ENCODE data around the gene NCOR1. TPM values are rescaled to one million over a fixed set of nuclear protein-coding genes. Genes with fewer than 3 reads are reported as not detected.
"Not testable (repeated sequence)": the region's sequence is repeated elsewhere in the genome, so short reads cannot be mapped to it uniquely, and the experiment has no call there.

Gene NCOR1
- total and polyA plus RNA-seq, 2 of the 8 experiments (the other 6 are each of a cell fraction or from before 2014, with no cell fraction given) = 65.4 to 142 TPM

- H3K4me3 ChIP-seq (ENCODE audit: extremely low read depth in 1 of 4, insufficient read depth in 2 of 4, low read depth in 3 of 4, low read length in 4 of 4); H3K56ac ChIP-seq (replicated peaks; ENCODE audit: insufficient read length, low read depth, low read length); H2AK5ac ChIP-seq (ENCODE audit: low read depth, low read length); DNase-seq (ENCODE audit: low read depth in 1 of 2, low spot score in 2 of 2); H3K9ac ChIP-seq (replicated peaks in 1 of 4; ENCODE audit: extremely low read depth in 1 of 4, low read depth in 3 of 4, low read length in 3 of 4); H3K4ac ChIP-seq (replicated peaks; ENCODE audit: insufficient read length, low read depth, low read length); H4K8ac ChIP-seq (ENCODE audit: extremely low read depth, insufficient read depth, low read length); H3K14ac ChIP-seq (ENCODE audit: insufficient read length); H2BK120ac ChIP-seq (replicated peaks; ENCODE audit: low read depth, low read length); H2BK5ac ChIP-seq (ENCODE audit: low read depth, low read length); H4K5ac ChIP-seq (ENCODE audit: insufficient read length, low read depth, low read length); H3K36me3 ChIP-seq (ENCODE audit: control insufficient read depth in 2 of 4, insufficient read depth in 4 of 4, low read length in 3 of 4); H3K23ac ChIP-seq (ENCODE audit: insufficient read length); H2AFZ ChIP-seq (ENCODE audit: low read length); H2BK15ac ChIP-seq (ENCODE audit: low read length); H3K79me1 ChIP-seq (ENCODE audit: low read depth, low read length); H2BK20ac ChIP-seq (ENCODE audit: low read length); CTCF ChIA-PET (ENCODE audit: partially characterized antibody); H3K18ac ChIP-seq (ENCODE audit: extremely low read depth, low read length); H3K27me3 ChIP-seq (replicated peaks in 1 of 4; ENCODE audit: control insufficient read depth in 3 of 4, extremely low read depth in 1 of 4, insufficient read depth in 3 of 4, low read length in 3 of 4); H3K4me2 ChIP-seq (ENCODE audit: insufficient read depth in 1 of 2, low read depth in 2 of 2, low read length in 2 of 2); H4K91ac ChIP-seq (replicated peaks; ENCODE audit: insufficient read length, low read length); H2BK12ac ChIP-seq (ENCODE audit: low read depth, low read length); H3K27ac ChIP-seq (ENCODE audit: low read depth, low read length); H3K9me3 ChIP-seq (ENCODE audit: insufficient read depth in 2 of 2, low read depth in 1 of 2, low read length in 1 of 2); H4K20me1 ChIP-seq (replicated peaks in 1 of 2; ENCODE audit: control insufficient read depth in 1 of 2, insufficient read depth in 2 of 2, low read length in 2 of 2); FAIRE-seq; H3K23me2 ChIP-seq (ENCODE audit: low read depth, low read length); H3K4me1 ChIP-seq (replicated peaks in 1 of 4; ENCODE audit: control insufficient read depth in 3 of 4, insufficient read depth in 4 of 4, low read length in 3 of 4): not testable (repeated sequence)
- WGBS, 2 experiments (ENCODE audit: extremely low coverage in 1 of 2, insufficient coverage in 1 of 2, insufficient read length in 1 of 2, insufficient replicate concordance in 2 of 2, low coverage in 1 of 2, low lambda C conversion rate in 2 of 2, missing lambda C conversion rate in 1 of 2) = 86% methylated on average over 6 of the region's 6 CpGs; no CpG with 5 or more reads in 1 of the 2 experiments
- POLR2A ChIA-PET (ENCODE audit: partially characterized antibody) = interaction anchor here (4.7 kb wide), 1 partner anchor 11 kb away, joined by 46 read pairs; the partner anchor contains the start of genes NCOR1 and PIGL
- peaks cover 9 to 95% of the 10 kb centered on the region in 2 experiments for H3K79me2 ChIP-seq (ENCODE audit: control insufficient read depth in 1 of 2, insufficient read depth in 2 of 2, low read length in 2 of 2)
Observed at GRCh38 chr17:16204763-16205162, 10.6 kb downstream of the NCOR1 start.
